SU-DHL-6 (cell line): ENCODE data around the gene FGF9.

Source experiments
- CTCF ChIP-seq: fragments of 200-600 bp; sonication (generic); IDR thresholded peaks from one replicate; pipeline ENCODE4 v1.5.1; 2017; ENCODE audit warnings: antibody characterized with exemption, mild to moderate bottlenecking, low read length, moderate library complexity; ENCODE audit not compliant: insufficient read depth, poor library complexity, severe bottlenecking
- EZH2phosphoT487 ChIP-seq: fragments of 200-600 bp; sonication (generic), shearing (Covaris generic); conservative IDR thresholded peaks from 2 replicates; pipeline ENCODE4 v1.6.1; 2018; ENCODE audit warnings: mild to moderate bottlenecking, antibody characterized with exemption, low read length, moderate library complexity, mixed read lengths

DNA sequence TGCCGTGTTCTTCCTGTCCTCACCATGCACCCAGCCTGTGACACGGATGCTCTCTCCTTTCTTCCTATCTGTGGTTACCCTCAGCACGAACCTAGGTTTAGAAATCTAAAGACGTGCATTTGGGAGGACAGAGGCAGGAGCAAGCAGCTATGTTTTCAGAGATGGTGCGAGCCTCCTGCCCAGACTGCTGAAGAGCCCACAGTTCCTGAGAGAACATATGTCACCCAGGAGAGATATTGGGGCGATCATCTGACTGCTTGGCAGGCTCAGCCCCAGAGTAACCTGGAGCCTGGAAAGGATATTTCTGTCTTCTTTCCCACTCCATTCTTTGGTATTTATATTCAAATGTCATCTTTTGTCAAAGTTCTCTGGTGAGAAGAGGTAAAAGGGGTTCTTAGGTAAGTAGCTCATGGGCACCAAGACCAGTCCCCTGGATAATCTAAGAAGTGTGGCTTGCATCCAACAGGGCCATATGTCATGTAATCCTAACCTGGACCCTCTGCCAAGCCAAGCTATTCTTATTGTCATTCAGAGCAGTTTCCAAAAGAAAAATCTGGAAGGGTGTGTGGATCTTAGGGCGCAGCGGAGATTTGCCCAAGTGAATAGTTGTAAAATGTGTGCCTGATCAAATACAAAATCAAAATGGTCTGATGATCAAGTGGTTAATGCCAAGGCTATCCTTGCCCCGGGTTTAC is 59.5 kb downstream of the FGF9 start:
- TF ChIP-seq CTCF (no peak), EZH2phosphoT487 (no peak)
